HepG2 (cell line): ENCODE measurements around the gene PRKCB. TPM values are rescaled to one million over a fixed set of nuclear protein-coding genes. Genes with fewer than 3 reads are reported as not detected.

Source experiments
- ATAC-seq: fragments of 200-7000 bp; cut with Tn5 transposase; 3 replicates; pipeline ENCODE4 v1.9.1; 2020; ENCODE audit warnings: mild to moderate bottlenecking, moderate library complexity
- BruUV-seq: library from RNA; stranded (reverse); fragments of 400-500 nt; replicated peaks from 2 replicates; lab custom pipeline; 2021; lab: Mats Ljungman, UMichigan
- CTCF ChIA-PET: fragments of 300-600 bp; formaldehyde crosslinking; extraction: SDS; loops from one replicate; lab custom pipeline; 2021; ENCODE audit warnings: low total read pairs, inconsistent platforms, low intra/inter-chr PET ratio; lab: Yijun Ruan, JAX
- POLR2A ChIA-PET: fragments of 350-600 bp; sonication (Branson Sonifier 250); formaldehyde crosslinking; loops from one replicate; lab custom pipeline; 2020; ENCODE audit warnings: antibody characterized with exemption, inconsistent platforms; lab: Yijun Ruan, JAX
- DNase-seq: peaks from one replicate; pipeline ENCODE4 v3.0.0-alpha.2; 2015; ENCODE audit warnings: low spot score
- FAIRE-seq: peaks from 3 replicates; lab custom pipeline; 2011; peaks lifted over from hg19 to GRCh38; lab: Jason Lieb, UNC
- H2AFZ ChIP-seq: one replicate; pipeline ENCODE4 v1.6.1; 2011; ENCODE audit warnings: low read length, inconsistent platforms
- H3K27ac ChIP-seq: fragments of 300-600 bp; 3 replicates; pipeline ENCODE4 v1.8.0; 2011; ENCODE audit warnings: mixed run types, mild to moderate bottlenecking, mixed read lengths, low read length, inconsistent platforms; ENCODE audit not compliant: insufficient read depth; ENCODE audit errors: extremely low read length
- H3K27me3 ChIP-seq, 2 experiments: fragments of 200-600 bp in 1 of 2; 2 replicates in 1 of 2; 3 replicates in 1 of 2; pipeline versions ENCODE4 v1.6.0 to v1.8.0; 2011; ENCODE audit warnings: low read length in 2 of 2, mild to moderate bottlenecking in 2 of 2, moderate library complexity in 2 of 2, inconsistent platforms in 1 of 2; ENCODE audit not compliant: insufficient read depth in 2 of 2, control insufficient read depth in 1 of 2
- H3K36me3 ChIP-seq, 2 experiments: fragments of 200-600 bp in 1 of 2; replicated peaks in 1 of 2; 2 replicates in 1 of 2; 3 replicates in 1 of 2; pipeline versions ENCODE4 v1.5.1 to v1.8.0; 2011; ENCODE audit warnings: low read length in 2 of 2, inconsistent platforms in 1 of 2; ENCODE audit not compliant: insufficient read depth in 2 of 2, control insufficient read depth in 1 of 2
- H3K4me1 ChIP-seq: 2 replicates; pipeline ENCODE4 v1.5.1; 2012; ENCODE audit warnings: low read length, inconsistent platforms; ENCODE audit not compliant: insufficient read depth
- H3K4me2 ChIP-seq: 2 replicates; pipeline ENCODE4 v1.6.0; 2011; ENCODE audit warnings: low read depth, low read length, inconsistent platforms
- H3K4me3 ChIP-seq, 3 experiments: fragments of 200-600 bp in 1 of 3; sonication (generic), shearing (Covaris generic) in 1 of 3; replicated peaks in 1 of 3; 2 replicates each; pipeline ENCODE4 v1.5.1; 2011 to 2016; ENCODE audit warnings: low read length in 3 of 3, inconsistent platforms in 2 of 3, low read depth in 2 of 3, mild to moderate bottlenecking in 2 of 3, control low read depth in 1 of 3, mixed read lengths in 1 of 3; ENCODE audit not compliant: insufficient read depth in 1 of 3
- H3K79me2 ChIP-seq: one replicate; pipeline ENCODE4 v1.6.1; 2011; ENCODE audit warnings: low read length, inconsistent platforms; ENCODE audit not compliant: insufficient read depth
- H3K9ac ChIP-seq: 2 replicates; pipeline ENCODE4 v1.6.0; 2011; ENCODE audit warnings: mild to moderate bottlenecking, low read depth, low read length, inconsistent platforms; ENCODE audit not compliant: insufficient read depth
- H3K9me3 ChIP-seq: 2 replicates; pipeline ENCODE4 v1.5.1; 2012; ENCODE audit warnings: mild to moderate bottlenecking, low read length
- H4K20me1 ChIP-seq: 2 replicates; pipeline ENCODE4 v1.6.0; 2011; ENCODE audit warnings: inconsistent platforms, mild to moderate bottlenecking, low read length, moderate library complexity; ENCODE audit not compliant: insufficient read depth
- CEBPZ ChIP-seq: IDR thresholded peaks from 2 replicates; pipeline ENCODE4 v1.6.1; 2012; ENCODE audit warnings: low read length, improper control_type of control experiment
- FOXC1 ChIP-seq: sonication (generic); formaldehyde crosslinking; IDR thresholded peaks from 2 replicates; pipeline ENCODE4 v1.8.0; 2022; ENCODE audit warnings: mild to moderate bottlenecking, missing genetic modification reagents, borderline replicate concordance
- NONO ChIP-seq, 2 experiments: fragments of 450-650 bp in 1 of 2; sonication (generic) in 1 of 2; formaldehyde crosslinking in 1 of 2; IDR thresholded peaks in 1 of 2; conservative IDR thresholded peaks in 1 of 2; 2 replicates each; pipeline versions ENCODE4 v1.6.1 to v1.8.0; 2017 to 2022; ENCODE audit warnings: mild to moderate bottlenecking in 1 of 2, missing genetic modification reagents in 1 of 2, moderate library complexity in 1 of 2
- PATZ1 ChIP-seq: sonication (generic); formaldehyde crosslinking; IDR thresholded peaks from 2 replicates; pipeline ENCODE4 v1.4.0; 2020; ENCODE audit warnings: missing genetic modification reagents
- PPARG ChIP-seq: conservative IDR thresholded peaks from 2 replicates; pipeline ENCODE4 v1.6.1; 2016; ENCODE audit warnings: missing biosample characterization, missing genetic modification reagents
- SMAD9 ChIP-seq: sonication (generic); formaldehyde crosslinking; IDR thresholded peaks from 2 replicates; pipeline ENCODE4 v1.5.1; 2020; ENCODE audit warnings: mild to moderate bottlenecking, missing genetic modification reagents
- SNAPC4 ChIP-seq: sonication (generic); formaldehyde crosslinking; IDR thresholded peaks from 2 replicates; pipeline ENCODE4 v1.4.0; 2020; ENCODE audit warnings: mild to moderate bottlenecking, missing genetic modification reagents
- THAP7 ChIP-seq: sonication (generic); formaldehyde crosslinking; IDR thresholded peaks from 2 replicates; pipeline ENCODE4 v1.8.1; 2023; ENCODE audit warnings: mild to moderate bottlenecking, missing genetic modification reagents
- ZNF619 ChIP-seq: sonication (generic); formaldehyde crosslinking; IDR thresholded peaks from 2 replicates; pipeline ENCODE4 v1.4.0; 2020; ENCODE audit warnings: mild to moderate bottlenecking, missing genetic modification reagents
- ZNF773 ChIP-seq: sonication (generic); formaldehyde crosslinking; IDR thresholded peaks from 2 replicates; pipeline ENCODE4 v1.4.0; 2020; ENCODE audit warnings: missing genetic modification reagents, borderline replicate concordance
- ZNF775 ChIP-seq: sonication (generic); formaldehyde crosslinking; IDR thresholded peaks from 2 replicates; pipeline ENCODE4 v1.4.0; 2020; ENCODE audit warnings: missing genetic modification reagents, mild to moderate bottlenecking, moderate library complexity, borderline replicate concordance
- WGBS: methylation state at CpG from one replicate; pipeline ENCODE4 v1.1.6; 2017; ENCODE audit warnings: low lambda C conversion rate; 5-methylcytosine and 5-hydroxymethylcytosine counted together
- in situ Hi-C: cut with HindIII; loops from 2 replicates; pipeline ENCODE4 v1.10.0; 2017; ENCODE audit warnings: low pct_unique_long_range_greater_than_20kb; ENCODE audit not compliant: extremely low pct_ligation_motif_present
- intact Hi-C: fragments of 100-400 bp; cut with micrococcal nuclease; formaldehyde crosslinking; loops from one replicate; pipeline ENCODE4 v1.10.0; 2022; ENCODE audit not compliant: unreplicated experiment
- polyA plus RNA-seq, 8 experiments: library from polyadenylated mRNA; depleted of rRNA in 3 of 8; stranded (reverse) in 7 of 8; unstranded in 1 of 8; fragments of >200 nt; fragmentation: Illumina TruSeq in 4 of 8; extraction: Trizol in 4 of 8; gene quantifications; 2 replicates each; pipeline versions ENCODE4 v1.2.1 to v1.2.3, GENCODE V29; 2011 to 2016; ENCODE audit warnings: low read depth in 4 of 8, missing spikeins in 1 of 8, mixed read lengths in 1 of 8; ENCODE audit not compliant: insufficient read depth in 1 of 8
- total RNA-seq, 5 experiments: library from RNA; depleted of rRNA; stranded (reverse); fragments of >200 nt; fragmentation: Illumina TruSeq; extraction: Trizol; gene quantifications; 2 replicates each; pipeline ENCODE4 v1.2.3, GENCODE V29; 2016; ENCODE audit warnings: low read depth in 1 of 5

Gene PRKCB
- total and polyA plus RNA-seq, 2 of the 13 experiments (the other 11 are each of a cell fraction or from before 2014, with no cell fraction given), result 0.01 TPM; not detected in 1

- ATAC-seq (no peak), FAIRE-seq (no peak), DNase-seq (no peak)
- Histone ChIP-seq H4K20me1 (no peaks in the 10 kb centered on the region), H3K36me3 (no peaks in the 10 kb centered on the region), H3K27ac (no peak overlapping the region), H2AFZ (no peak overlapping the region), H3K4me3 (no peak overlapping the region), H3K79me2 (no peaks in the 10 kb centered on the region), H3K9ac (no peak overlapping the region), H3K4me2 (no peak overlapping the region), H3K9me3 (no peaks in the 10 kb centered on the region), H3K4me1 (no peaks in the 10 kb centered on the region), H3K27me3 (no peaks in the 10 kb centered on the region; a peak in 2 of 5 replicates)
- ChIA-PET CTCF (no interaction called here), POLR2A (interaction anchor here (0.7 kb wide), 1 partner anchor 9 kb away, joined by 3 read pairs; no protein-coding TSS in a partner anchor)
- no TSS peak for BruUV-seq
- in situ Hi-C loops (no loop called here), intact Hi-C loops (no loop called here)
- whole genome bisulfite sequencing, result 2% methylated on average over 9 of the region's 9 CpGs
- TF ChIP-seq ZNF775 (CRISPR knock-in tag) (no peak), FOXC1 (CRISPR knock-in tag) (no peak), PPARG (CRISPR knock-in tag) (no peak), SNAPC4 (no peak), NONO (IDR thresholded peaks at IDR 0.05) (no peak), NONO (CRISPR knock-in tag; conservative IDR thresholded peaks at IDR 0.05) (no peak), PATZ1 (CRISPR knock-in tag) (no peak), THAP7 (CRISPR knock-in tag) (no peak), SMAD9 (CRISPR knock-in tag) (no peak), ZNF773 (CRISPR knock-in tag) (no peak), CEBPZ (no peak), ZNF619 (CRISPR knock-in tag) (no peak)
Observed at GRCh38 chr16:24166661-24167528, 331.1 kb downstream of the PRKCB start.
